Adrenal gland (tissue), 12 donors: ENCODE measurements around the gene HMGN4. TPM values are rescaled to one million over a fixed set of nuclear protein-coding genes. Genes with fewer than 3 reads are reported as not detected.
A peak's percentile ranks its signal among the peaks of the same experiment; 100 is the strongest.

ENCODE experiments used
- DNase-seq, 7 donors: peaks; one replicate each; pipeline ENCODE4 v3.0.0-alpha.2; 2019 to 2020
- H3K27ac ChIP-seq, 5 donors: fragments of 200-600 bp; sonication (generic) in 4 of 5; 1 replicate in 3 of 5; 2 replicates in 2 of 5; pipeline versions ENCODE4 v1.5.1 to v1.8.0; 2016 to 2020; ENCODE audit warnings: mild to moderate bottlenecking in 1 of 5
- H3K27me3 ChIP-seq: fragments of 200-600 bp; 2 replicates; pipeline ENCODE4 v1.8.0; 2021
- H3K36me3 ChIP-seq, 2 donors: fragments of 200-600 bp; replicated peaks in 1 of 2; 1 replicate in 1 of 2; 2 replicates in 1 of 2; pipeline versions ENCODE4 v1.5.1 to v1.8.0; 2018 to 2022
- H3K4me1 ChIP-seq, 2 donors: fragments of 200-600 bp; replicated peaks in 1 of 2; 1 replicate in 1 of 2; 2 replicates in 1 of 2; pipeline versions ENCODE4 v1.5.1 to v1.8.0; 2018 to 2021
- H3K4me3 ChIP-seq, 4 donors: fragments of 200-600 bp; sonication (generic) in 3 of 4; one replicate each; pipeline ENCODE4 v1.5.1; 2016 to 2018
- H3K9me3 ChIP-seq, 3 donors: fragments of 200-600 bp; sonication (generic) in 1 of 3; replicated peaks in 1 of 3; 1 replicate in 2 of 3; 2 replicates in 1 of 3; pipeline versions ENCODE4 v1.5.1 to v1.8.0; 2016 to 2021
- CTCF ChIP-seq, 6 experiments: fragments of 450-650 bp in 4 of 6; fragments of 200-600 bp in 2 of 6; sonication (generic) in 1 of 6; IDR thresholded peaks; 1 replicate in 5 of 6; 2 replicates in 1 of 6; pipeline versions ENCODE4 v1.5.1 to v1.8.0; 2016 to 2021; ENCODE audit warnings: antibody characterized with exemption in 6 of 6, mild to moderate bottlenecking in 2 of 6, moderate library complexity in 1 of 6
- POLR2A ChIP-seq, 2 donors: fragments of 450-650 bp; IDR thresholded peaks; one replicate each; pipeline ENCODE4 v1.6.1; 2017; ENCODE audit warnings: antibody characterized with exemption in 2 of 2, mild to moderate bottlenecking in 2 of 2, moderate library complexity in 1 of 2
- WGBS, 4 donors: extraction: QIAGEN DNeasy Blood & Tissue Kit in 2 of 4; methylation state at CpG; one replicate each; pipeline versions ENCODE4 v1.1.5 to v1.1.7; 2013 to 2017; 5-methylcytosine and 5-hydroxymethylcytosine counted together
- intact Hi-C, 2 donors: fragments of 100-400 bp; cut with DNase I; formaldehyde crosslinking; loops; one replicate each; pipeline versions ENCODE4 v1.14.1 to v1.15.0; 2022 to 2023
- polyA plus RNA-seq, 3 donors: library from polyadenylated mRNA; stranded (reverse); fragments of 200-250 nt in 2 of 3; fragments of 350-450 nt in 1 of 3; fragmentation: Illumina TruSeq in 1 of 3; extraction: RNeasy Lipid Tissue Mini Kit (QIAGEN cat#74804) in 1 of 3; gene quantifications; one replicate each; pipeline ENCODE4 v1.2.3, GENCODE V29; 2013 to 2014
- total RNA-seq, 9 donors: library from RNA; depleted of rRNA in 4 of 9; stranded (reverse); fragments of >200 nt in 4 of 9; fragments of 120-200 nt in 1 of 9; fragmentation: NEBNext Ultra II Directional in 1 of 9; extraction: Animal tissue kit (Norgen Biotek cat#: 25700) in 1 of 9; gene quantifications; one replicate each; pipeline versions ENCODE4 v1.1.0 to v1.2.4, GENCODE V29; 2013 to 2023
- donor health status: healthy with polysubstance abuse.
- donor health status: Bipolar disorder and iron deficiency.
- donor health status: DM: yes; HTN: yes; CAD: no.
- donor health status: DM: no; HTN: no; CAD: no.
- donor health status: DM: no; HTN: no; CAD: no.
- donor health status: DM: yes; HTN: yes; CAD: no.

HMGN4 gene
- total and polyA plus RNA-seq, 12 donors: 13.9 to 68.9 (median 46.2) TPM

- Histone ChIP-seq H3K4me1 (peaks cover 0 to 13% of the 10 kb centered on the region in 2 donors), H3K4me3 (no peak overlapping the region), H3K36me3 (no peaks in the 10 kb centered on the region), H3K27me3 (no peaks in the 10 kb centered on the region), H3K9me3 (no peaks in the 10 kb centered on the region), H3K27ac (peak overlapping the region in 1 of 5 donors; percentile 77)
- DNase-seq: no peak
- 93 to 100% (median 98%) methylated on average over 1 of the region's 1 CpG for WGBS, 4 donors
- intact Hi-C loops: no loop called here
- no peak for TF ChIP-seq POLR2A (IDR thresholded peaks at IDR 0.05)
Observed at GRCh38 chr6:26531897-26532296, 6.3 kb upstream of the HMGN4 start.

GRCh38 chr6:26532699-26533531 is 5.3 kb upstream of the HMGN4 start:
- intact Hi-C loops: no loop called here

GRCh38 chr6:26533532-26533931 is 4.6 kb upstream of the HMGN4 start:
- H3K27ac ChIP-seq: peak overlapping the region in 3 of 5 donors; percentile 62 to 81 (median 77)
- intact Hi-C loops: no loop called here

More at GRCh38 chr6:26532699-26533531, 5.3 kb upstream of the HMGN4 start:
- H3K36me3 ChIP-seq: no peaks in the 10 kb centered on the region
- H3K4me1 ChIP-seq: peaks cover 0 to 14% of the 10 kb centered on the region in 2 donors
- no peaks in the 10 kb centered on the region for H3K27me3 ChIP-seq
- H3K27ac ChIP-seq: peak overlapping the region in 4 of 5 donors; percentile 14 to 81 (median 70)
- DNase-seq: peak; percentile 82 to 99 (median 94)
- WGBS, 4 donors: 0 to 1% (median 0%) methylated on average over 28 of the region's 28 CpGs
- no peak for TF ChIP-seq CTCF (IDR thresholded peaks at IDR 0.05)
- H3K4me3 ChIP-seq: peak overlapping the region in 3 of 4 donors; percentile 49 to 67 (median 60)
- H3K9me3 ChIP-seq: no peaks in the 10 kb centered on the region

GRCh38 chr6:26534681-26535465 is 3.3 kb upstream of the HMGN4 start:
- Histone ChIP-seq H3K27me3 (no peaks in the 10 kb centered on the region), H3K9me3 (no peaks in the 10 kb centered on the region), H3K27ac (no peak overlapping the region), H3K4me1 (peaks cover 0 to 25% of the 10 kb centered on the region in 2 donors), H3K36me3 (no peaks in the 10 kb centered on the region), H3K4me3 (no peak overlapping the region)
- no peak for DNase-seq
- 76 to 84% (median 80%) methylated on average over 6 of the region's 6 CpGs for WGBS, 4 donors
- no peak for TF ChIP-seq POLR2A (IDR thresholded peaks at IDR 0.05)
- no peak for TF ChIP-seq CTCF (IDR thresholded peaks at IDR 0.05)
- intact Hi-C loops: no loop called here

More at GRCh38 chr6:26533532-26533931, 4.6 kb upstream of the HMGN4 start:
- Histone ChIP-seq H3K9me3 (no peaks in the 10 kb centered on the region), H3K36me3 (no peaks in the 10 kb centered on the region), H3K4me1 (peaks cover 0 to 14% of the 10 kb centered on the region in 2 donors), H3K4me3 (peak overlapping the region in 2 of 4 donors; percentile 49 to 60), H3K27me3 (no peaks in the 10 kb centered on the region)
- no peak for TF ChIP-seq POLR2A (IDR thresholded peaks at IDR 0.05)
- no peak for TF ChIP-seq CTCF (IDR thresholded peaks at IDR 0.05)
- WGBS, 4 donors: 0 to 4% (median 0%) methylated on average over 1 of the region's 1 CpG
- no peak for DNase-seq
